HepG2 (cell line): ENCODE measurements around the gene ENAH. TPM values are rescaled to one million over a fixed set of nuclear protein-coding genes. Genes with fewer than 3 reads are reported as not detected.

Experiments used
- ATF7-NPFF ChIP-seq: sonication (generic); formaldehyde crosslinking; IDR thresholded peaks from 2 replicates; pipeline ENCODE4 v1.8.1; 2023; ENCODE audit warnings: mild to moderate bottlenecking, low read depth, missing genetic modification reagents, moderate library complexity
- CENPT ChIP-seq: sonication (generic); formaldehyde crosslinking; IDR thresholded peaks from 2 replicates; pipeline ENCODE4 v1.8.0; 2022; ENCODE audit warnings: low read depth, mild to moderate bottlenecking, moderate library complexity, missing genetic modification reagents
- GABPA ChIP-seq, 2 experiments: IDR thresholded peaks; 2 replicates each; pipeline ENCODE4 v1.6.1; 2011 to 2016; ENCODE audit warnings: low read depth in 2 of 2, low read length in 1 of 2, missing biosample characterization in 1 of 2, missing genetic modification characterization in 1 of 2
- KLF12 ChIP-seq: sonication (generic); formaldehyde crosslinking; IDR thresholded peaks from 2 replicates; pipeline ENCODE4 v1.4.0; 2020; ENCODE audit warnings: missing genetic modification reagents, borderline replicate concordance
- RARA ChIP-seq: IDR thresholded peaks from 2 replicates; pipeline ENCODE4 v1.6.1; 2016; ENCODE audit warnings: missing genetic modification reagents, missing compliant biosample characterization
- RFX1 ChIP-seq: fragments of 450-650 bp; IDR thresholded peaks from 2 replicates; pipeline ENCODE4 v1.6.1; 2017
- RNF2 ChIP-seq: fragments of 450-650 bp; conservative IDR thresholded peaks from 2 replicates; pipeline ENCODE4 v1.6.1; 2016; ENCODE audit warnings: low read depth
- RNF219 ChIP-seq: sonication (generic); formaldehyde crosslinking; IDR thresholded peaks from 2 replicates; pipeline ENCODE4 v1.5.0; 2020; ENCODE audit warnings: mild to moderate bottlenecking, missing genetic modification reagents
- SKIL ChIP-seq: sonication (generic); formaldehyde crosslinking; IDR thresholded peaks from 2 replicates; pipeline ENCODE4 v1.8.0; 2022; ENCODE audit warnings: missing genetic modification reagents, mild to moderate bottlenecking, moderate library complexity, borderline replicate concordance
- ZFY ChIP-seq: sonication (generic); formaldehyde crosslinking; IDR thresholded peaks from 2 replicates; pipeline ENCODE4 v1.4.0; 2020; ENCODE audit warnings: missing genetic modification reagents
- ZNF225 ChIP-seq: sonication (generic); formaldehyde crosslinking; IDR thresholded peaks from 2 replicates; pipeline ENCODE4 v1.4.0; 2020; ENCODE audit warnings: mild to moderate bottlenecking, missing genetic modification reagents
- ZNF256 ChIP-seq: sonication (generic); formaldehyde crosslinking; conservative IDR thresholded peaks from 2 replicates; pipeline ENCODE4 v1.4.0; 2020; ENCODE audit warnings: missing genetic modification reagents
- ZNF768 ChIP-seq: sonication (generic); formaldehyde crosslinking; IDR thresholded peaks from 2 replicates; pipeline ENCODE4 v1.4.0; 2020; ENCODE audit warnings: missing genetic modification reagents
- polyA plus RNA-seq, 8 experiments: library from polyadenylated mRNA; depleted of rRNA in 3 of 8; stranded (reverse) in 7 of 8; unstranded in 1 of 8; fragments of >200 nt; fragmentation: Illumina TruSeq in 4 of 8; extraction: Trizol in 4 of 8; gene quantifications; 2 replicates each; pipeline versions ENCODE4 v1.2.1 to v1.2.3, GENCODE V29; 2011 to 2016; ENCODE audit warnings: low read depth in 4 of 8, missing spikeins in 1 of 8, mixed read lengths in 1 of 8; ENCODE audit not compliant: insufficient read depth in 1 of 8
- total RNA-seq, 5 experiments: library from RNA; depleted of rRNA; stranded (reverse); fragments of >200 nt; fragmentation: Illumina TruSeq; extraction: Trizol; gene quantifications; 2 replicates each; pipeline ENCODE4 v1.2.3, GENCODE V29; 2016; ENCODE audit warnings: low read depth in 1 of 5
- TF ChIP-seq, protein P1 (sequence below): sonication (generic); formaldehyde crosslinking; IDR thresholded peaks from 2 replicates; pipeline ENCODE4 v1.5.0; 2020; ENCODE audit warnings: mild to moderate bottlenecking, missing genetic modification reagents, borderline replicate concordance
- TF ChIP-seq, protein P2 (sequence below): sonication (generic); formaldehyde crosslinking; IDR thresholded peaks from 2 replicates; pipeline ENCODE4 v1.5.1; 2020; ENCODE audit warnings: mild to moderate bottlenecking, missing genetic modification reagents, moderate library complexity

Gene ENAH
- total and polyA plus RNA-seq, 2 of the 13 experiments (the other 11 are each of a cell fraction or from before 2014, with no cell fraction given): 22.1 to 58.3 TPM

GRCh38 chr1:225653463-225654276, 747 bp upstream of the ENAH start (continued):
- 0 out of 2 replicates have a peak, but pooled peaks have one; percentile 20 for TF ChIP-seq SKIL (CRISPR knock-in tag)
- peak; percentile 62; the same call in 1 of the 2 replicates for TF ChIP-seq ZNF225
- no peak for TF ChIP-seq GABPA (IDR thresholded peaks at IDR 0.05; ENCODE audit: low read depth, low read length)
- no peak for TF ChIP-seq GABPA (CRISPR knock-in tag; IDR thresholded peaks at IDR 0.05; ENCODE audit: low read depth)
- TF ChIP-seq RARA (CRISPR knock-in tag): no peak
- TF ChIP-seq RFX1: no peak
- TF ChIP-seq, protein P1, sequence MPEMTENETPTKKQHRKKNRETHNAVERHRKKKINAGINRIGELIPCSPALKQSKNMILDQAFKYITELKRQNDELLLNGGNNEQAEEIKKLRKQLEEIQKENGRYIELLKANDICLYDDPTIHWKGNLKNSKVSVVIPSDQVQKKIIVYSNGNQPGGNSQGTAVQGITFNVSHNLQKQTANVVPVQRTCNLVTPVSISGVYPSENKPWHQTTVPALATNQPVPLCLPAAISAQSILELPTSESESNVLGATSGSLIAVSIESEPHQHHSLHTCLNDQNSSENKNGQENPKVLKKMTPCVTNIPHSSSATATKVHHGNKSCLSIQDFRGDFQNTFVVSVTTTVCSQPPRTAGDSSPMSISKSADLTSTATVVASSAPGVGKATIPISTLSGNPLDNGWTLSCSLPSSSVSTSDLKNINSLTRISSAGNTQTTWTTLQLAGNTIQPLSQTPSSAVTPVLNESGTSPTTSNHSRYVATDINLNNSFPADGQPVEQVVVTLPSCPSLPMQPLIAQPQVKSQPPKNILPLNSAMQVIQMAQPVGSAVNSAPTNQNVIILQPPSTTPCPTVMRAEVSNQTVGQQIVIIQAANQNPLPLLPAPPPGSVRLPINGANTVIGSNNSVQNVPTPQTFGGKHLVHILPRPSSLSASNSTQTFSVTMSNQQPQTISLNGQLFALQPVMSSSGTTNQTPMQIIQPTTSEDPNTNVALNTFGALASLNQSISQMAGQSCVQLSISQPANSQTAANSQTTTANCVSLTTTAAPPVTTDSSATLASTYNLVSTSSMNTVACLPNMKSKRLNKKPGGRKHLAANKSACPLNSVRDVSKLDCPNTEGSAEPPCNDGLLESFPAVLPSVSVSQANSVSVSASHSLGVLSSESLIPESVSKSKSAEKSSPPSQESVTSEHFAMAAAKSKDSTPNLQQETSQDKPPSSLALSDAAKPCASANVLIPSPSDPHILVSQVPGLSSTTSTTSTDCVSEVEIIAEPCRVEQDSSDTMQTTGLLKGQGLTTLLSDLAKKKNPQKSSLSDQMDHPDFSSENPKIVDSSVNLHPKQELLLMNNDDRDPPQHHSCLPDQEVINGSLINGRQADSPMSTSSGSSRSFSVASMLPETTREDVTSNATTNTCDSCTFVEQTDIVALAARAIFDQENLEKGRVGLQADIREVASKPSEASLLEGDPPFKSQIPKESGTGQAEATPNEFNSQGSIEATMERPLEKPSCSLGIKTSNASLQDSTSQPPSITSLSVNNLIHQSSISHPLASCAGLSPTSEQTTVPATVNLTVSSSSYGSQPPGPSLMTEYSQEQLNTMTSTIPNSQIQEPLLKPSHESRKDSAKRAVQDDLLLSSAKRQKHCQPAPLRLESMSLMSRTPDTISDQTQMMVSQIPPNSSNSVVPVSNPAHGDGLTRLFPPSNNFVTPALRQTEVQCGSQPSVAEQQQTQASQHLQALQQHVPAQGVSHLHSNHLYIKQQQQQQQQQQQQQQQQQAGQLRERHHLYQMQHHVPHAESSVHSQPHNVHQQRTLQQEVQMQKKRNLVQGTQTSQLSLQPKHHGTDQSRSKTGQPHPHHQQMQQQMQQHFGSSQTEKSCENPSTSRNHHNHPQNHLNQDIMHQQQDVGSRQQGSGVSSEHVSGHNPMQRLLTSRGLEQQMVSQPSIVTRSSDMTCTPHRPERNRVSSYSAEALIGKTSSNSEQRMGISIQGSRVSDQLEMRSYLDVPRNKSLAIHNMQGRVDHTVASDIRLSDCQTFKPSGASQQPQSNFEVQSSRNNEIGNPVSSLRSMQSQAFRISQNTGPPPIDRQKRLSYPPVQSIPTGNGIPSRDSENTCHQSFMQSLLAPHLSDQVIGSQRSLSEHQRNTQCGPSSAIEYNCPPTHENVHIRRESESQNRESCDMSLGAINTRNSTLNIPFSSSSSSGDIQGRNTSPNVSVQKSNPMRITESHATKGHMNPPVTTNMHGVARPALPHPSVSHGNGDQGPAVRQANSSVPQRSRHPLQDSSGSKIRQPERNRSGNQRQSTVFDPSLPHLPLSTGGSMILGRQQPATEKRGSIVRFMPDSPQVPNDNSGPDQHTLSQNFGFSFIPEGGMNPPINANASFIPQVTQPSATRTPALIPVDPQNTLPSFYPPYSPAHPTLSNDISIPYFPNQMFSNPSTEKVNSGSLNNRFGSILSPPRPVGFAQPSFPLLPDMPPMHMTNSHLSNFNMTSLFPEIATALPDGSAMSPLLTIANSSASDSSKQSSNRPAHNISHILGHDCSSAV (CRISPR knock-in tag): no peak
- TF ChIP-seq ZNF256 (CRISPR knock-in tag): no peak
- TF ChIP-seq ATF7-NPFF: no peak
- TF ChIP-seq RNF2: peak; percentile 61; the same call in 1 of the 2 replicates
- no peak for TF ChIP-seq RNF219 (CRISPR knock-in tag)
- TF ChIP-seq, protein P2, sequence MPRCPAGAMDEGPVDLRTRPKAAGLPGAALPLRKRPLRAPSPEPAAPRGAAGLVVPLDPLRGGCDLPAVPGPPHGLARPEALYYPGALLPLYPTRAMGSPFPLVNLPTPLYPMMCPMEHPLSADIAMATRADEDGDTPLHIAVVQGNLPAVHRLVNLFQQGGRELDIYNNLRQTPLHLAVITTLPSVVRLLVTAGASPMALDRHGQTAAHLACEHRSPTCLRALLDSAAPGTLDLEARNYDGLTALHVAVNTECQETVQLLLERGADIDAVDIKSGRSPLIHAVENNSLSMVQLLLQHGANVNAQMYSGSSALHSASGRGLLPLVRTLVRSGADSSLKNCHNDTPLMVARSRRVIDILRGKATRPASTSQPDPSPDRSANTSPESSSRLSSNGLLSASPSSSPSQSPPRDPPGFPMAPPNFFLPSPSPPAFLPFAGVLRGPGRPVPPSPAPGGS (CRISPR knock-in tag): no peak
- TF ChIP-seq ZNF768: peak; percentile 65; the same call in 1 of the 2 replicates
- TF ChIP-seq KLF12: no peak
- TF ChIP-seq CENPT (CRISPR knock-in tag): no peak
- TF ChIP-seq ZFY: peak; percentile 62; the same call in 1 of the 2 replicates
